Adrenal gland (tissue), 12 donors: ENCODE data around the gene DLG2. TPM values are rescaled to one million over a fixed set of nuclear protein-coding genes. Genes with fewer than 3 reads are reported as not detected.

ENCODE experiments used
- DNase-seq, 7 donors: peaks; one replicate each; pipeline ENCODE4 v3.0.0-alpha.2; 2019 to 2020
- H3K27ac ChIP-seq, 5 donors: fragments of 200-600 bp; sonication (generic) in 4 of 5; 1 replicate in 3 of 5; 2 replicates in 2 of 5; pipeline versions ENCODE4 v1.5.1 to v1.8.0; 2016 to 2020; ENCODE audit warnings: mild to moderate bottlenecking in 1 of 5
- H3K27me3 ChIP-seq: fragments of 200-600 bp; 2 replicates; pipeline ENCODE4 v1.8.0; 2021
- H3K36me3 ChIP-seq, 2 donors: fragments of 200-600 bp; replicated peaks in 1 of 2; 1 replicate in 1 of 2; 2 replicates in 1 of 2; pipeline versions ENCODE4 v1.5.1 to v1.8.0; 2018 to 2022
- H3K4me1 ChIP-seq, 2 donors: fragments of 200-600 bp; replicated peaks in 1 of 2; 1 replicate in 1 of 2; 2 replicates in 1 of 2; pipeline versions ENCODE4 v1.5.1 to v1.8.0; 2018 to 2021
- H3K4me3 ChIP-seq, 4 donors: fragments of 200-600 bp; sonication (generic) in 3 of 4; one replicate each; pipeline ENCODE4 v1.5.1; 2016 to 2018
- H3K9me3 ChIP-seq, 3 donors: fragments of 200-600 bp; sonication (generic) in 1 of 3; replicated peaks in 1 of 3; 1 replicate in 2 of 3; 2 replicates in 1 of 3; pipeline versions ENCODE4 v1.5.1 to v1.8.0; 2016 to 2021
- CTCF ChIP-seq, 6 experiments: fragments of 450-650 bp in 4 of 6; fragments of 200-600 bp in 2 of 6; sonication (generic) in 1 of 6; IDR thresholded peaks; 1 replicate in 5 of 6; 2 replicates in 1 of 6; pipeline versions ENCODE4 v1.5.1 to v1.8.0; 2016 to 2021; ENCODE audit warnings: antibody characterized with exemption in 6 of 6, mild to moderate bottlenecking in 2 of 6, moderate library complexity in 1 of 6
- POLR2A ChIP-seq, 2 donors: fragments of 450-650 bp; IDR thresholded peaks; one replicate each; pipeline ENCODE4 v1.6.1; 2017; ENCODE audit warnings: antibody characterized with exemption in 2 of 2, mild to moderate bottlenecking in 2 of 2, moderate library complexity in 1 of 2
- WGBS, 4 donors: extraction: QIAGEN DNeasy Blood & Tissue Kit in 2 of 4; methylation state at CpG; one replicate each; pipeline versions ENCODE4 v1.1.5 to v1.1.7; 2013 to 2017; 5-methylcytosine and 5-hydroxymethylcytosine counted together
- intact Hi-C, 2 donors: fragments of 100-400 bp; cut with DNase I; formaldehyde crosslinking; loops; one replicate each; pipeline versions ENCODE4 v1.14.1 to v1.15.0; 2022 to 2023
- polyA plus RNA-seq, 3 donors: library from polyadenylated mRNA; stranded (reverse); fragments of 200-250 nt in 2 of 3; fragments of 350-450 nt in 1 of 3; fragmentation: Illumina TruSeq in 1 of 3; extraction: RNeasy Lipid Tissue Mini Kit (QIAGEN cat#74804) in 1 of 3; gene quantifications; one replicate each; pipeline ENCODE4 v1.2.3, GENCODE V29; 2013 to 2014
- total RNA-seq, 9 donors: library from RNA; depleted of rRNA in 4 of 9; stranded (reverse); fragments of >200 nt in 4 of 9; fragments of 120-200 nt in 1 of 9; fragmentation: NEBNext Ultra II Directional in 1 of 9; extraction: Animal tissue kit (Norgen Biotek cat#: 25700) in 1 of 9; gene quantifications; one replicate each; pipeline versions ENCODE4 v1.1.0 to v1.2.4, GENCODE V29; 2013 to 2023
- donor health status: healthy with polysubstance abuse.
- donor health status: Bipolar disorder and iron deficiency.
- donor health status: DM: yes; HTN: yes; CAD: no.
- donor health status: DM: no; HTN: no; CAD: no.
- donor health status: DM: no; HTN: no; CAD: no.
- donor health status: DM: yes; HTN: yes; CAD: no.

DLG2 gene
- total and polyA plus RNA-seq, 12 donors = 8.3 to 101 (median 37.5) TPM

DNA sequence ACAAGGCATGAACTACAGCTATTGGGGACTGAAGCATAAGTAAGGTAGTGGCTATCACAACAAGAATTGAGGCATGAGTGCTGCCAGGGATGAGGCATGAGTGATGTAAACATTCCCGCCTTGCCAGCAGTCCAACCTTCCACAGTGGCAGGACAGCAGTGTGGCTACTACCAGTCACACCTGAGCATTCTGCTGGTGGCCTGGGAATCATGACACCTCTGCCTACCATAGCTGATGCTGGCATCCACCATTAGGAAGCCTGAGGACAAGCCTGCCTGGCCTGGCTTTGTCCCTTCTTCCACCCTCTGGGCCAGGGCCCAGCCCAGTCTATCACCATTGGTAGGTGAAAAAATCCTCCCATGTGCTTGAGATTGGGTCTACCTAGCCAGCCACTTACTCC lies 1628.2 kb downstream of the DLG2 start:
- no peaks in the 10 kb centered on the region for H3K36me3 ChIP-seq
- H3K4me3 ChIP-seq = no peak overlapping the region
- DNase-seq = no peak
- TF ChIP-seq POLR2A (IDR thresholded peaks at IDR 0.05) (no peak), CTCF (IDR thresholded peaks at IDR 0.05) (no peak)
- 94 to 100% (median 100%) methylated on average over 1 of the region's 1 CpG; no CpG with 5 or more reads in 1 of the 4 donors for WGBS, 4 donors
- intact Hi-C loops = no loop called here
- H3K27ac ChIP-seq = no peak overlapping the region
- H3K9me3 ChIP-seq = peaks cover 0 to 33% (median 9%) of the 10 kb centered on the region in 3 donors
- H3K4me1 ChIP-seq = no peaks in the 10 kb centered on the region
- no peaks in the 10 kb centered on the region for H3K27me3 ChIP-seq

- H3K9me3 ChIP-seq = peaks cover 0 to 4% (median 0%) of the 10 kb centered on the region in 3 donors
- H3K4me1 ChIP-seq = no peaks in the 10 kb centered on the region
- DNase-seq = peak in 3 of 7 donors; percentile 20 to 49 (median 23)
- 55 to 74% (median 65%) methylated on average over 7 of the region's 7 CpGs for WGBS, 4 donors
- H3K36me3 ChIP-seq = no peaks in the 10 kb centered on the region
- peak overlapping the region in 1 of 5 donors; percentile 10 for H3K27ac ChIP-seq
- intact Hi-C loops = no loop called here
- H3K4me3 ChIP-seq = no peak overlapping the region
- no peaks in the 10 kb centered on the region for H3K27me3 ChIP-seq
- TF ChIP-seq POLR2A (IDR thresholded peaks at IDR 0.05) = no peak
- TF ChIP-seq CTCF (IDR thresholded peaks at IDR 0.05) = no peak
These were observed 1636.9 kb downstream of the DLG2 start for GRCh38 chr11:83990160-83990733.

GRCh38 chr11:83982825-83983224 lies 1644.3 kb downstream of the DLG2 start:
- intact Hi-C loops = no loop called here
- no peaks in the 10 kb centered on the region for H3K27me3 ChIP-seq
- no peak overlapping the region for H3K4me3 ChIP-seq
- no peak for TF ChIP-seq CTCF (IDR thresholded peaks at IDR 0.05)
- TF ChIP-seq POLR2A (IDR thresholded peaks at IDR 0.05) = no peak
- no peaks in the 10 kb centered on the region for H3K4me1 ChIP-seq
- DNase-seq = no peak
- H3K9me3 ChIP-seq = no peaks in the 10 kb centered on the region
- no peak overlapping the region for H3K27ac ChIP-seq
- no peaks in the 10 kb centered on the region for H3K36me3 ChIP-seq
- WGBS, 4 donors = 90 to 93% (median 93%) methylated on average over 4 of the region's 4 CpGs

GRCh38 chr11:83979593-83979992 lies 1647.6 kb downstream of the DLG2 start:
- intact Hi-C loops = no loop called here
- no peaks in the 10 kb centered on the region for H3K9me3 ChIP-seq
- no peak for TF ChIP-seq CTCF (IDR thresholded peaks at IDR 0.05)
- TF ChIP-seq POLR2A (IDR thresholded peaks at IDR 0.05) = no peak
- DNase-seq = no peak
- no peak overlapping the region for H3K4me3 ChIP-seq
- no peaks in the 10 kb centered on the region for H3K36me3 ChIP-seq
- WGBS, 4 donors = 82 to 100% (median 90%) methylated on average over 1 of the region's 1 CpG
- no peaks in the 10 kb centered on the region for H3K27me3 ChIP-seq
- H3K4me1 ChIP-seq = no peaks in the 10 kb centered on the region
- no peak overlapping the region for H3K27ac ChIP-seq
